IMR-90 (cell line): Measurements from ENCODE around the gene CLEC5A. TPM values are rescaled to one million over a fixed set of nuclear protein-coding genes. Genes with fewer than 3 reads are reported as not detected.

Experiments
- ATAC-seq: fragments of 200-7000 bp; cut with Tn5 transposase; 2 replicates; pipeline ENCODE4 v1.9.1; 2020; ENCODE audit warnings: low read depth, mild to moderate bottlenecking, moderate library complexity
- BruUV-seq: library from RNA; stranded (reverse); fragments of 400-500 nt; replicated peaks from 2 replicates; lab custom pipeline; 2021; lab: Mats Ljungman, UMichigan
- CTCF ChIA-PET: fragments of 300-600 bp; formaldehyde crosslinking; extraction: SDS; loops from one replicate; lab custom pipeline; 2021; ENCODE audit warnings: antibody characterized with exemption; lab: Yijun Ruan, JAX
- POLR2A ChIA-PET: fragments of 300-600 bp; sonication (Branson Sonifier 250); formaldehyde crosslinking; loops from one replicate; lab custom pipeline; 2022; ENCODE audit warnings: antibody characterized with exemption; ENCODE audit not compliant: unreplicated experiment; lab: Charles Lee
- DNase-seq: peaks from one replicate; pipeline ENCODE4 v3.0.0; 2013
- H2AFZ ChIP-seq: replicated peaks from 2 replicates; pipeline ENCODE3; 2013; ENCODE audit warnings: low read length, mild to moderate bottlenecking; ENCODE audit not compliant: poor library complexity
- H2AK5ac ChIP-seq: 2 replicates; pipeline ENCODE4 v1.6.1; 2013; ENCODE audit warnings: low read depth, low read length, inconsistent platforms
- H2AK9ac ChIP-seq: replicated peaks from 2 replicates; pipeline ENCODE3; 2013; ENCODE audit warnings: mild to moderate bottlenecking, low read depth, low read length, moderate library complexity; ENCODE audit not compliant: poor library complexity
- H2BK120ac ChIP-seq: 2 replicates; pipeline ENCODE4 v1.6.1; 2013; ENCODE audit warnings: low read depth, low read length, inconsistent platforms
- H2BK15ac ChIP-seq: 3 replicates; pipeline ENCODE4 v1.6.1; 2013; ENCODE audit warnings: low read depth, low read length, inconsistent platforms
- H2BK20ac ChIP-seq: 2 replicates; pipeline ENCODE4 v1.6.1; 2013; ENCODE audit warnings: low read depth, mild to moderate bottlenecking, inconsistent platforms, low read length, moderate library complexity
- H2BK5ac ChIP-seq: 2 replicates; pipeline ENCODE4 v1.6.1; 2013; ENCODE audit warnings: mild to moderate bottlenecking, low read depth, low read length, inconsistent platforms; ENCODE audit not compliant: poor library complexity, severe bottlenecking
- H3K14ac ChIP-seq: replicated peaks from 2 replicates; pipeline ENCODE4 v1.6.1; 2013; ENCODE audit warnings: low read depth, low read length, inconsistent platforms
- H3K18ac ChIP-seq: 2 replicates; pipeline ENCODE4 v1.6.1; 2013; ENCODE audit warnings: low read depth, low read length, control low read depth
- H3K23ac ChIP-seq: 2 replicates; pipeline ENCODE4 v1.6.1; 2013; ENCODE audit warnings: low read depth, low read length, inconsistent platforms
- H3K27ac ChIP-seq: 2 replicates; pipeline ENCODE4 v1.5.1; 2013; ENCODE audit warnings: mild to moderate bottlenecking, control low read depth, low read length; ENCODE audit not compliant: insufficient read depth
- H3K27me3 ChIP-seq: 2 replicates; pipeline ENCODE4 v1.6.1; 2013; ENCODE audit warnings: low read length; ENCODE audit not compliant: control insufficient read depth, insufficient read depth
- H3K36me3 ChIP-seq: 2 replicates; pipeline ENCODE4 v1.6.1; 2013; ENCODE audit warnings: low read length, mixed read lengths; ENCODE audit not compliant: control insufficient read depth, insufficient read depth
- H3K4ac ChIP-seq: 2 replicates; pipeline ENCODE4 v1.6.1; 2013; ENCODE audit warnings: low read depth, low read length, inconsistent platforms
- H3K4me1 ChIP-seq: 2 replicates; pipeline ENCODE4 v1.6.1; 2013; ENCODE audit warnings: low read length, mixed read lengths; ENCODE audit not compliant: control insufficient read depth, insufficient read depth
- H3K4me2 ChIP-seq: 2 replicates; pipeline ENCODE4 v1.6.1; 2013; ENCODE audit warnings: low read depth, mild to moderate bottlenecking, control low read depth, low read length, moderate library complexity
- H3K4me3 ChIP-seq: 2 replicates; pipeline ENCODE4 v1.5.1; 2013; ENCODE audit warnings: low read depth, mild to moderate bottlenecking, control low read depth, low read length, moderate library complexity; ENCODE audit not compliant: insufficient read depth
- H3K56ac ChIP-seq: 2 replicates; pipeline ENCODE4 v1.6.1; 2013; ENCODE audit warnings: low read length, inconsistent platforms; ENCODE audit not compliant: insufficient read depth; ENCODE audit errors: extremely low read depth
- H3K79me1 ChIP-seq, 2 experiments: 2 replicates each; pipeline ENCODE4 v1.6.1; 2013; ENCODE audit warnings: low read length in 2 of 2, inconsistent platforms in 1 of 2, low read depth in 1 of 2
- H3K9ac ChIP-seq: 2 replicates; pipeline ENCODE4 v1.6.1; 2013; ENCODE audit warnings: low read depth, low read length, control low read depth
- H3K9me1 ChIP-seq: 2 replicates; pipeline ENCODE4 v1.6.1; 2013; ENCODE audit warnings: low read length, inconsistent platforms; ENCODE audit not compliant: insufficient read depth
- H3K9me3 ChIP-seq: 2 replicates; pipeline ENCODE4 v1.6.1; 2013; ENCODE audit warnings: low read length; ENCODE audit not compliant: control insufficient read depth, insufficient read depth
- H4K20me1 ChIP-seq: 2 replicates; pipeline ENCODE4 v1.6.1; 2013; ENCODE audit warnings: low read length, inconsistent platforms; ENCODE audit not compliant: insufficient read depth
- H4K5ac ChIP-seq: 2 replicates; pipeline ENCODE4 v1.6.1; 2013; ENCODE audit warnings: mild to moderate bottlenecking, low read depth, low read length, control low read depth
- H4K8ac ChIP-seq, 2 experiments: 2 replicates each; pipeline ENCODE4 v1.6.1; 2013; ENCODE audit warnings: low read depth in 2 of 2, low read length in 2 of 2, control low read depth in 1 of 2, inconsistent platforms in 1 of 2
- H4K91ac ChIP-seq: 2 replicates; pipeline ENCODE4 v1.6.1; 2013; ENCODE audit warnings: low read depth, low read length, inconsistent platforms; ENCODE audit not compliant: insufficient read depth
- BHLHE40 ChIP-seq: fragments of 150-350 bp; IDR thresholded peaks from 2 replicates; pipeline ENCODE4 v1.6.1; 2016; ENCODE audit warnings: mild to moderate bottlenecking, low read depth, low read length
- CEBPB ChIP-seq: IDR thresholded peaks from 2 replicates; pipeline ENCODE4 v1.6.1; 2012; ENCODE audit warnings: low read depth, low read length, improper control_type of control experiment
- CHD1 ChIP-seq: IDR thresholded peaks from 2 replicates; pipeline ENCODE4 v1.6.1; 2012; ENCODE audit warnings: low read depth, low read length, improper control_type of control experiment
- FOS ChIP-seq: fragments of 150-350 bp; IDR thresholded peaks from 2 replicates; pipeline ENCODE4 v1.6.1; 2016; ENCODE audit warnings: low read depth, low read length
- MAFK ChIP-seq: IDR thresholded peaks from 2 replicates; pipeline ENCODE4 v1.6.1; 2012; ENCODE audit warnings: low read depth, low read length, improper control_type of control experiment
- MAZ ChIP-seq: IDR thresholded peaks from 2 replicates; pipeline ENCODE4 v1.6.1; 2012; ENCODE audit warnings: low read depth, mild to moderate bottlenecking, low read length, improper control_type of control experiment, moderate library complexity, borderline replicate concordance
- MXI1 ChIP-seq: IDR thresholded peaks from 2 replicates; pipeline ENCODE4 v1.6.1; 2012; ENCODE audit warnings: low read depth, mild to moderate bottlenecking, low read length, moderate library complexity, borderline replicate concordance
- NFE2L2 ChIP-seq: fragments of 150-350 bp; IDR thresholded peaks from 2 replicates; pipeline ENCODE4 v1.6.1; 2016; ENCODE audit warnings: low read depth, mild to moderate bottlenecking, low read length
- POLR2A ChIP-seq: IDR thresholded peaks from 2 replicates; pipeline ENCODE4 v1.6.1; 2012; ENCODE audit warnings: mild to moderate bottlenecking, low read depth, low read length
- RAD21 ChIP-seq: IDR thresholded peaks from 2 replicates; pipeline ENCODE4 v1.6.1; 2012; ENCODE audit warnings: low read length, improper control_type of control experiment
- RCOR1 ChIP-seq: IDR thresholded peaks from 2 replicates; pipeline ENCODE4 v1.6.1; 2012; ENCODE audit warnings: mild to moderate bottlenecking, low read length, improper control_type of control experiment; ENCODE audit not compliant: insufficient replicate concordance
- RFX5 ChIP-seq: IDR thresholded peaks from 2 replicates; pipeline ENCODE4 v1.8.0; 2012; ENCODE audit warnings: low read depth, mild to moderate bottlenecking, low read length, moderate library complexity
- SMC3 ChIP-seq: fragments of 150-350 bp; IDR thresholded peaks from 2 replicates; pipeline ENCODE4 v1.6.1; 2016; ENCODE audit warnings: low read depth, mild to moderate bottlenecking, antibody characterized with exemption, low read length, moderate library complexity
- WGBS, 2 experiments: methylation state at CpG; one replicate each; pipeline versions ENCODE4 v1.1.5 to v1.1.7; 2013; ENCODE audit warnings: missing lambda C conversion rate in 2 of 2; ENCODE audit not compliant: insufficient read length in 1 of 2; ENCODE audit errors: extremely low coverage in 2 of 2; 5-methylcytosine and 5-hydroxymethylcytosine counted together
- dilution Hi-C: fragments of 300-500 bp; cut with HindIII; formaldehyde crosslinking; loops from one replicate; pipeline ENCODE4 v1.14.3; 2018; ENCODE audit warnings: low sequenced_read_pairs; ENCODE audit not compliant: unreplicated experiment
- in situ Hi-C: fragments of 300-500 bp; cut with MboI; formaldehyde crosslinking; loops from 3 replicates; pipeline ENCODE4 v1.14.3; 2019; ENCODE audit warnings: low sequenced_read_pairs, inconsistent platforms, mixed read lengths
- intact Hi-C: fragments of 100-400 bp; cut with micrococcal nuclease; formaldehyde crosslinking; loops from 2 replicates; pipeline ENCODE4 v1.10.0; 2022
- polyA plus RNA-seq, 3 experiments: library from polyadenylated mRNA; depleted of rRNA; stranded (reverse); fragments of >200 nt; gene quantifications; 2 replicates each; pipeline ENCODE4 v1.2.3, GENCODE V29; 2012; ENCODE audit warnings: low replicate concordance in 1 of 3
- total RNA-seq: library from RNA; depleted of rRNA; stranded (reverse); fragments of >200 nt; gene quantifications from 2 replicates; pipeline ENCODE4 v1.2.3, GENCODE V29; 2012
- TF ChIP-seq, protein P1 (sequence below): fragments of 150-350 bp; IDR thresholded peaks from 2 replicates; pipeline ENCODE4 v1.6.1; 2017; ENCODE audit warnings: mild to moderate bottlenecking, antibody characterized with exemption, low read length, low read depth
- TF ChIP-seq, protein P2 (sequence below): fragments of 150-350 bp; IDR thresholded peaks from 2 replicates; pipeline ENCODE4 v1.6.1; 2016; ENCODE audit warnings: low read depth, mild to moderate bottlenecking, low read length, moderate library complexity, borderline replicate concordance
- TF ChIP-seq, protein P3 (sequence below): conservative IDR thresholded peaks from 2 replicates; pipeline ENCODE4 v1.5.1; 2012; ENCODE audit warnings: mild to moderate bottlenecking, low read depth, low read length, improper control_type of control experiment

CLEC5A gene
- total and polyA plus RNA-seq, 2 of the 4 experiments (the other 2 are of a cell fraction): not detected

GRCh38 chr7:141960687-141961422 lies 14.1 kb upstream of the CLEC5A start:
- Histone ChIP-seq H4K8ac (no peak overlapping the region), H3K9ac (no peak overlapping the region), H3K18ac (no peak overlapping the region), H3K4me1 (no peaks in the 10 kb centered on the region), H3K14ac (no peak overlapping the region), H3K9me1 (no peaks in the 10 kb centered on the region), H4K5ac (no peak overlapping the region), H4K20me1 (no peaks in the 10 kb centered on the region), H3K36me3 (no peaks in the 10 kb centered on the region), H3K27ac (no peak overlapping the region), H2BK5ac (no peak overlapping the region), H3K4me2 (no peak overlapping the region), H3K27me3 (no peaks in the 10 kb centered on the region), H2BK15ac (no peak overlapping the region), H3K4ac (no peak overlapping the region), H3K23ac (no peak overlapping the region), H3K56ac (no peak overlapping the region), H2BK20ac (no peak overlapping the region), H2AK5ac (no peak overlapping the region), H2AFZ (no peak overlapping the region), H2AK9ac (no peak overlapping the region), H3K4me3 (no peak overlapping the region), H2BK120ac (no peak overlapping the region), H4K91ac (no peak overlapping the region), H3K9me3 (peaks cover 12% of the 10 kb centered on the region), H3K79me1 (no peaks in the 10 kb centered on the region)
- dilution Hi-C loops: no loop called here
- BruUV-seq: no TSS peak
- intact Hi-C loops: no loop called here
- POLR2A ChIA-PET: no interaction called here
- WGBS, 2 experiments: no CpG with 5 or more reads among the region's 3 CpGs
- ATAC-seq: no peak
- CTCF ChIA-PET: no interaction called here
- DNase-seq: no peak
- in situ Hi-C loops: no loop called here
- TF ChIP-seq SMC3 (no peak), NFE2L2 (no peak), MAFK (no peak), FOS (no peak), BHLHE40 (no peak), MXI1 (no peak), CHD1 (no peak), POLR2A (no peak), CEBPB (no peak), RCOR1 (no peak), RAD21 (no peak), RFX5 (no peak), MAZ (no peak)
- TF ChIP-seq, protein P1, sequence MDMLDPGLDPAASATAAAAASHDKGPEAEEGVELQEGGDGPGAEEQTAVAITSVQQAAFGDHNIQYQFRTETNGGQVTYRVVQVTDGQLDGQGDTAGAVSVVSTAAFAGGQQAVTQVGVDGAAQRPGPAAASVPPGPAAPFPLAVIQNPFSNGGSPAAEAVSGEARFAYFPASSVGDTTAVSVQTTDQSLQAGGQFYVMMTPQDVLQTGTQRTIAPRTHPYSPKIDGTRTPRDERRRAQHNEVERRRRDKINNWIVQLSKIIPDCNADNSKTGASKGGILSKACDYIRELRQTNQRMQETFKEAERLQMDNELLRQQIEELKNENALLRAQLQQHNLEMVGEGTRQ: no peak
- TF ChIP-seq, protein P2, sequence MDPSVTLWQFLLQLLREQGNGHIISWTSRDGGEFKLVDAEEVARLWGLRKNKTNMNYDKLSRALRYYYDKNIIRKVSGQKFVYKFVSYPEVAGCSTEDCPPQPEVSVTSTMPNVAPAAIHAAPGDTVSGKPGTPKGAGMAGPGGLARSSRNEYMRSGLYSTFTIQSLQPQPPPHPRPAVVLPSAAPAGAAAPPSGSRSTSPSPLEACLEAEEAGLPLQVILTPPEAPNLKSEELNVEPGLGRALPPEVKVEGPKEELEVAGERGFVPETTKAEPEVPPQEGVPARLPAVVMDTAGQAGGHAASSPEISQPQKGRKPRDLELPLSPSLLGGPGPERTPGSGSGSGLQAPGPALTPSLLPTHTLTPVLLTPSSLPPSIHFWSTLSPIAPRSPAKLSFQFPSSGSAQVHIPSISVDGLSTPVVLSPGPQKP: no peak
- TF ChIP-seq, protein P3, sequence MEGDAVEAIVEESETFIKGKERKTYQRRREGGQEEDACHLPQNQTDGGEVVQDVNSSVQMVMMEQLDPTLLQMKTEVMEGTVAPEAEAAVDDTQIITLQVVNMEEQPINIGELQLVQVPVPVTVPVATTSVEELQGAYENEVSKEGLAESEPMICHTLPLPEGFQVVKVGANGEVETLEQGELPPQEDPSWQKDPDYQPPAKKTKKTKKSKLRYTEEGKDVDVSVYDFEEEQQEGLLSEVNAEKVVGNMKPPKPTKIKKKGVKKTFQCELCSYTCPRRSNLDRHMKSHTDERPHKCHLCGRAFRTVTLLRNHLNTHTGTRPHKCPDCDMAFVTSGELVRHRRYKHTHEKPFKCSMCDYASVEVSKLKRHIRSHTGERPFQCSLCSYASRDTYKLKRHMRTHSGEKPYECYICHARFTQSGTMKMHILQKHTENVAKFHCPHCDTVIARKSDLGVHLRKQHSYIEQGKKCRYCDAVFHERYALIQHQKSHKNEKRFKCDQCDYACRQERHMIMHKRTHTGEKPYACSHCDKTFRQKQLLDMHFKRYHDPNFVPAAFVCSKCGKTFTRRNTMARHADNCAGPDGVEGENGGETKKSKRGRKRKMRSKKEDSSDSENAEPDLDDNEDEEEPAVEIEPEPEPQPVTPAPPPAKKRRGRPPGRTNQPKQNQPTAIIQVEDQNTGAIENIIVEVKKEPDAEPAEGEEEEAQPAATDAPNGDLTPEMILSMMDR: no peak
